C4-2B (cell line): ENCODE results near the gene SMIM43.
A peak's percentile ranks its signal among the peaks of the same experiment; 100 is the strongest.

Experiments used
- CTCF ChIP-seq: fragments of 450-650 bp; conservative IDR thresholded peaks from 2 replicates; pipeline ENCODE4 v1.5.1; 2017; ENCODE audit warnings: mild to moderate bottlenecking
- ZFX ChIP-seq: fragments of 450-650 bp; IDR thresholded peaks from 2 replicates; pipeline ENCODE4 v1.6.1; 2017

GRCh38 chr4:121800961-121801714, 36.2 kb upstream of the SMIM43 start, which contains the start of gene EXOSC9:
- no peak for TF ChIP-seq CTCF
- peak; percentile 71 for TF ChIP-seq ZFX
